Occipital lobe (tissue), 2 donors: Measurements from ENCODE around the gene CSF2RB. TPM values are rescaled to one million over a fixed set of nuclear protein-coding genes. Genes with fewer than 3 reads are reported as not detected.

Source experiments
- DNase-seq: peaks from one replicate; lab custom pipeline; 2025; lab: John Stamatoyannopoulos, UW
- total RNA-seq: library from RNA; depleted of rRNA; stranded (reverse); fragments of >200 nt; gene quantifications from one replicate; pipeline ENCODE4 v1.2.3, GENCODE V29; 2014

Gene CSF2RB
- total RNA-seq, 1 donor from 2014 or later: 0.62 TPM

- no peak for DNase-seq
Observed at GRCh38 chr22:36935313-36935610, 21.8 kb downstream of the CSF2RB start.

GRCh38 chr22:36935694-36936093 lies 22.3 kb downstream of the CSF2RB start:
- DNase-seq: no peak

- no peak for DNase-seq
Observed at GRCh38 chr22:36936362-36937116, 23.1 kb downstream of the CSF2RB start.

GRCh38 chr22:36937319-36938027 lies 24.0 kb downstream of the CSF2RB start:
- no peak for DNase-seq

GRCh38 chr22:36938028-36938425 lies 24.6 kb downstream of the CSF2RB start:
- no peak for DNase-seq

GRCh38 chr22:36938886-36939285 lies 25.5 kb downstream of the CSF2RB start:
- DNase-seq: no peak

GRCh38 chr22:36940676-36941075 lies 27.2 kb downstream of the CSF2RB start:
- no peak for DNase-seq

- DNase-seq: no peak
Observed at GRCh38 chr22:36942556-36942955, 29.1 kb downstream of the CSF2RB start.

- no peak for DNase-seq
Observed at GRCh38 chr22:36946421-36947158, 33.2 kb downstream of the CSF2RB start.

- no peak for DNase-seq
Observed at GRCh38 chr22:36948273-36949225, 35.1 kb downstream of the CSF2RB start.

- DNase-seq: no peak
Observed at GRCh38 chr22:36950797-36951590, 37.6 kb downstream of the CSF2RB start.

GRCh38 chr22:36951746-36952145 lies 38.3 kb downstream of the CSF2RB start:
- no peak for DNase-seq

GRCh38 chr22:36953239-36954080 lies 40.0 kb downstream of the CSF2RB start:
- no peak for DNase-seq

- DNase-seq: no peak
Observed at GRCh38 chr22:36954251-36955014, 41.0 kb downstream of the CSF2RB start.

- DNase-seq: no peak
Observed at GRCh38 chr22:36955691-36956090, 42.3 kb downstream of the CSF2RB start.

GRCh38 chr22:36958366-36958765 lies 44.9 kb downstream of the CSF2RB start:
- DNase-seq: no peak

- no peak for DNase-seq
Observed at GRCh38 chr22:36961626-36962025, 48.2 kb downstream of the CSF2RB start.

GRCh38 chr22:36963302-36963701 lies 49.9 kb downstream of the CSF2RB start:
- DNase-seq: no peak

- no peak for DNase-seq
Observed at GRCh38 chr22:36964106-36964505, 50.7 kb downstream of the CSF2RB start.
